22Rv1 (cell line): Measurements from ENCODE around the gene NXPH1.

Source experiments
- CTCF ChIP-seq: fragments of 450-650 bp; IDR thresholded peaks from 2 replicates; pipeline ENCODE4 v1.5.1; 2017; ENCODE audit warnings: mild to moderate bottlenecking
- ZFX ChIP-seq: fragments of 450-650 bp; IDR thresholded peaks from 2 replicates; pipeline ENCODE4 v1.6.1; 2017; ENCODE audit warnings: antibody characterized with exemption, borderline replicate concordance

- TF ChIP-seq CTCF = no peak
- no peak for TF ChIP-seq ZFX
These were observed 345.1 kb downstream of the NXPH1 start for GRCh38 chr7:8778459-8778858.
